SK-N-SH treated with all-trans-retinoic acid at 6 μM for 48 hours (cell line): ENCODE results near the gene QKI.

Source experiments
- ATAC-seq: fragments of 200-7000 bp; cut with Tn5 transposase; 3 replicates; pipeline ENCODE4 v1.9.1; 2020; ENCODE audit warnings: mild to moderate bottlenecking, moderate library complexity
- ARNTL ChIP-seq: fragments of 450-650 bp; formaldehyde crosslinking; IDR thresholded peaks from 2 replicates; pipeline ENCODE4 v1.5.0; 2020; ENCODE audit warnings: low read depth, mild to moderate bottlenecking, moderate library complexity, borderline replicate concordance
- BACH2 ChIP-seq: fragments of 250-450 bp; sonication (Bioruptor Pico); IDR thresholded peaks from 2 replicates; pipeline ENCODE4 v1.9.0; 2021; ENCODE audit warnings: mild to moderate bottlenecking, borderline replicate concordance
- CREB5 ChIP-seq: fragments of 250-450 bp; sonication (Bioruptor Pico); IDR thresholded peaks from 2 replicates; pipeline ENCODE4 v1.5.1; 2020; ENCODE audit warnings: low read depth, mild to moderate bottlenecking, moderate library complexity
- CSDC2 ChIP-seq: fragments of 250-450 bp; sonication (Bioruptor Pico); IDR thresholded peaks from 2 replicates; pipeline ENCODE4 v1.5.0; 2020; ENCODE audit warnings: mild to moderate bottlenecking, moderate library complexity
- CSRNP3 ChIP-seq: fragments of 250-450 bp; sonication (Bioruptor Pico); IDR thresholded peaks from 2 replicates; pipeline ENCODE4 v1.5.1; 2021; ENCODE audit warnings: mild to moderate bottlenecking, moderate library complexity
- ESRRG ChIP-seq: fragments of 250-450 bp; sonication (Bioruptor Pico); IDR thresholded peaks from 2 replicates; pipeline ENCODE4 v1.6.1; 2021; ENCODE audit warnings: mild to moderate bottlenecking
- GLIS3 ChIP-seq: fragments of 250-450 bp; sonication (Bioruptor Pico); IDR thresholded peaks from 2 replicates; pipeline ENCODE4 v1.5.0; 2020; ENCODE audit warnings: mild to moderate bottlenecking, moderate library complexity
- ISL1 ChIP-seq: fragments of 250-450 bp; sonication (Bioruptor Pico); IDR thresholded peaks from 2 replicates; pipeline ENCODE4 v2.1.2; 2022; ENCODE audit warnings: mild to moderate bottlenecking, moderate library complexity
- OSR1 ChIP-seq: fragments of 250-450 bp; sonication (Bioruptor Pico); IDR thresholded peaks from 2 replicates; pipeline ENCODE4 v1.8.0; 2022; ENCODE audit warnings: moderate library complexity, mild to moderate bottlenecking, inconsistent platforms
- PPARA ChIP-seq: fragments of 250-450 bp; sonication (Bioruptor Pico); IDR thresholded peaks from 2 replicates; pipeline ENCODE4 v1.5.0; 2020; ENCODE audit warnings: mild to moderate bottlenecking, borderline replicate concordance
- SNAI2 ChIP-seq: fragments of 250-450 bp; sonication (Bioruptor Pico); IDR thresholded peaks from 2 replicates; pipeline ENCODE4 v1.5.0; 2020; ENCODE audit warnings: mild to moderate bottlenecking, moderate library complexity
- TCF4 ChIP-seq: fragments of 250-450 bp; sonication (Bioruptor Pico); IDR thresholded peaks from 2 replicates; pipeline ENCODE4 v1.8.0; 2021; ENCODE audit warnings: mild to moderate bottlenecking, moderate library complexity, borderline replicate concordance
- TOX ChIP-seq: fragments of 250-450 bp; sonication (Bioruptor Pico); IDR thresholded peaks from 2 replicates; pipeline ENCODE4 v1.8.0; 2021; ENCODE audit warnings: mild to moderate bottlenecking, moderate library complexity, borderline replicate concordance
- ZC3H10 ChIP-seq: fragments of 250-450 bp; sonication (Bioruptor Pico); IDR thresholded peaks from 2 replicates; pipeline ENCODE4 v1.5.1; 2021; ENCODE audit warnings: mild to moderate bottlenecking, moderate library complexity
- ZFP3 ChIP-seq: fragments of 250-450 bp; sonication (Bioruptor Pico); IDR thresholded peaks from 2 replicates; pipeline ENCODE4 v1.5.0; 2020; ENCODE audit warnings: mild to moderate bottlenecking, moderate library complexity
- ZFP30 ChIP-seq: fragments of 450-650 bp; formaldehyde crosslinking; IDR thresholded peaks from 2 replicates; pipeline ENCODE4 v1.5.0; 2022; ENCODE audit warnings: mild to moderate bottlenecking, moderate library complexity
- ZNF565 ChIP-seq: fragments of 450-650 bp; formaldehyde crosslinking; conservative IDR thresholded peaks from 2 replicates; pipeline ENCODE4 v1.5.0; 2020; ENCODE audit warnings: low read depth, mild to moderate bottlenecking, moderate library complexity
- ZNF70 ChIP-seq: fragments of 450-650 bp; formaldehyde crosslinking; IDR thresholded peaks from 2 replicates; pipeline ENCODE4 v1.5.0; 2020; ENCODE audit warnings: mild to moderate bottlenecking, moderate library complexity
- ZNF8 ChIP-seq: fragments of 450-650 bp; formaldehyde crosslinking; IDR thresholded peaks from 2 replicates; pipeline ENCODE4 v1.5.0; 2020; ENCODE audit warnings: mild to moderate bottlenecking, moderate library complexity
- TF ChIP-seq, protein P1 (sequence below): fragments of 250-450 bp; sonication (Bioruptor Pico); IDR thresholded peaks from 2 replicates; pipeline ENCODE4 v1.8.0; 2020; ENCODE audit warnings: mild to moderate bottlenecking, moderate library complexity, borderline replicate concordance
- TF ChIP-seq, protein P2 (sequence below): fragments of 250-450 bp; sonication (Bioruptor Pico); IDR thresholded peaks from 2 replicates; pipeline ENCODE4 v1.5.0; 2020; ENCODE audit warnings: mild to moderate bottlenecking, moderate library complexity

Gene QKI

GRCh38 chr6:163391985-163392384 lies 22.5 kb upstream of the QKI start:
- TF ChIP-seq TOX (CRISPR knock-in tag) (no peak), CREB5 (CRISPR knock-in tag) (no peak), CSDC2 (no peak), PPARA (CRISPR knock-in tag) (no peak), ZFP3 (CRISPR knock-in tag) (no peak), ZNF8 (CRISPR knock-in tag) (no peak), BACH2 (CRISPR knock-in tag) (no peak)
- TF ChIP-seq, protein P1, sequence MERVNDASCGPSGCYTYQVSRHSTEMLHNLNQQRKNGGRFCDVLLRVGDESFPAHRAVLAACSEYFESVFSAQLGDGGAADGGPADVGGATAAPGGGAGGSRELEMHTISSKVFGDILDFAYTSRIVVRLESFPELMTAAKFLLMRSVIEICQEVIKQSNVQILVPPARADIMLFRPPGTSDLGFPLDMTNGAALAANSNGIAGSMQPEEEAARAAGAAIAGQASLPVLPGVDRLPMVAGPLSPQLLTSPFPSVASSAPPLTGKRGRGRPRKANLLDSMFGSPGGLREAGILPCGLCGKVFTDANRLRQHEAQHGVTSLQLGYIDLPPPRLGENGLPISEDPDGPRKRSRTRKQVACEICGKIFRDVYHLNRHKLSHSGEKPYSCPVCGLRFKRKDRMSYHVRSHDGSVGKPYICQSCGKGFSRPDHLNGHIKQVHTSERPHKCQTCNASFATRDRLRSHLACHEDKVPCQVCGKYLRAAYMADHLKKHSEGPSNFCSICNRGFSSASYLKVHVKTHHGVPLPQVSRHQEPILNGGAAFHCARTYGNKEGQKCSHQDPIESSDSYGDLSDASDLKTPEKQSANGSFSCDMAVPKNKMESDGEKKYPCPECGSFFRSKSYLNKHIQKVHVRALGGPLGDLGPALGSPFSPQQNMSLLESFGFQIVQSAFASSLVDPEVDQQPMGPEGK (CRISPR knock-in tag) = no peak
- no peak for ATAC-seq

GRCh38 chr6:163392533-163392932 lies 22.0 kb upstream of the QKI start:
- ATAC-seq = no peak
- TF ChIP-seq CSDC2 = no peak

GRCh38 chr6:163393923-163394322 lies 20.6 kb upstream of the QKI start:
- TF ChIP-seq ARNTL (CRISPR knock-in tag) = no peak
- TF ChIP-seq SNAI2 (CRISPR knock-in tag) = no peak
- TF ChIP-seq, protein P2, sequence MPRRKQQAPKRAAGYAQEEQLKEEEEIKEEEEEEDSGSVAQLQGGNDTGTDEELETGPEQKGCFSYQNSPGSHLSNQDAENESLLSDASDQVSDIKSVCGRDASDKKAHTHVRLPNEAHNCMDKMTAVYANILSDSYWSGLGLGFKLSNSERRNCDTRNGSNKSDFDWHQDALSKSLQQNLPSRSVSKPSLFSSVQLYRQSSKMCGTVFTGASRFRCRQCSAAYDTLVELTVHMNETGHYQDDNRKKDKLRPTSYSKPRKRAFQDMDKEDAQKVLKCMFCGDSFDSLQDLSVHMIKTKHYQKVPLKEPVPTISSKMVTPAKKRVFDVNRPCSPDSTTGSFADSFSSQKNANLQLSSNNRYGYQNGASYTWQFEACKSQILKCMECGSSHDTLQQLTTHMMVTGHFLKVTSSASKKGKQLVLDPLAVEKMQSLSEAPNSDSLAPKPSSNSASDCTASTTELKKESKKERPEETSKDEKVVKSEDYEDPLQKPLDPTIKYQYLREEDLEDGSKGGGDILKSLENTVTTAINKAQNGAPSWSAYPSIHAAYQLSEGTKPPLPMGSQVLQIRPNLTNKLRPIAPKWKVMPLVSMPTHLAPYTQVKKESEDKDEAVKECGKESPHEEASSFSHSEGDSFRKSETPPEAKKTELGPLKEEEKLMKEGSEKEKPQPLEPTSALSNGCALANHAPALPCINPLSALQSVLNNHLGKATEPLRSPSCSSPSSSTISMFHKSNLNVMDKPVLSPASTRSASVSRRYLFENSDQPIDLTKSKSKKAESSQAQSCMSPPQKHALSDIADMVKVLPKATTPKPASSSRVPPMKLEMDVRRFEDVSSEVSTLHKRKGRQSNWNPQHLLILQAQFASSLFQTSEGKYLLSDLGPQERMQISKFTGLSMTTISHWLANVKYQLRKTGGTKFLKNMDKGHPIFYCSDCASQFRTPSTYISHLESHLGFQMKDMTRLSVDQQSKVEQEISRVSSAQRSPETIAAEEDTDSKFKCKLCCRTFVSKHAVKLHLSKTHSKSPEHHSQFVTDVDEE (CRISPR knock-in tag) = no peak
- no peak for TF ChIP-seq ESRRG (CRISPR knock-in tag)
- TF ChIP-seq ZFP30 (CRISPR knock-in tag) = no peak
- TF ChIP-seq GLIS3 (CRISPR knock-in tag) = no peak
- TF ChIP-seq TOX (CRISPR knock-in tag) = no peak
- no peak for TF ChIP-seq TCF4
- TF ChIP-seq ZNF70 (CRISPR knock-in tag) = no peak
- TF ChIP-seq, protein P1 (CRISPR knock-in tag) = no peak
- no peak for TF ChIP-seq PPARA (CRISPR knock-in tag)
- no peak for TF ChIP-seq ZC3H10 (CRISPR knock-in tag)
- TF ChIP-seq BACH2 (CRISPR knock-in tag) = no peak
- no peak for ATAC-seq

GRCh38 chr6:163394659-163395058 lies 19.9 kb upstream of the QKI start:
- ATAC-seq = no peak
- TF ChIP-seq SNAI2 (CRISPR knock-in tag) (no peak), OSR1 (CRISPR knock-in tag) (no peak), TCF4 (no peak), ISL1 (CRISPR knock-in tag) (no peak), ESRRG (CRISPR knock-in tag) (no peak), CREB5 (CRISPR knock-in tag) (no peak), ZNF565 (CRISPR knock-in tag) (no peak), CSRNP3 (no peak), ZFP30 (CRISPR knock-in tag) (no peak)
- TF ChIP-seq, protein P2 (CRISPR knock-in tag) = no peak
